ENCODE measurements around the gene SELENOO. TPM values are rescaled to one million over a fixed set of nuclear protein-coding genes. Genes with fewer than 3 reads are reported as not detected.

Gene SELENOO
- total RNA-seq, 1 donor from 2014 or later, result 39.0 TPM

DNA sequence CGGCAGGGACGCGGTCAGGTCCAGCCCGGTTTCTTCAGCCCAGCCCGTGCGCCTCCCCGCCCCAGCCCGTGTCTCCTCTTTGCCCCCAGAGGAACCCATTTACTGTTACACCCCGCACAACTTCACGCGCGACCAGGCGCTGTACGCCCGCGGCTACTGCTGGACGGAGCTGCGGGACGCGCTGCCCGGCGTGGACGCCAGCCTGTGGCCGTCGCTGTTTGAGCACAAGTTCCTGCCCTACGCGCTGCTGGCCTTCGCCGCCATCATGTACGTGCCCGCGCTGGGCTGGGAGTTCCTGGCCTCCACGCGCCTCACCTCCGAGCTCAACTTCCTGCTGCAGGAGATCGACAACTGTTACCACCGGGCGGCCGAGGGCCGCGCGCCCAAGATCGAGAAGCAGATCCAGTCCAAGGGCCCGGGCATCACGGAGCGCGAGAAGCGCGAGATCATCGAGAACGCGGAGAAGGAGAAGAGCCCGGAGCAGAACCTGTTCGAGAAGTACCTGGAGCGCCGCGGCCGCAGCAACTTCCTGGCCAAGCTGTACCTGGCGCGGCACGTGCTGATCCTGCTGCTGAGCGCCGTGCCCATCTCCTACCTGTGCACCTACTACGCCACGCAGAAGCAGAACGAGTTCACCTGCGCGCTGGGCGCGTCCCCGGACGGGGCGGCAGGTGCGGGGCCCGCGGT, 23.8 kb upstream of the SELENOO start:
- POLR2A ChIA-PET, result interaction anchor here (6.6 kb wide), 1 partner anchor 14 kb away, joined by 80 read pairs; no protein-coding TSS in a partner anchor
- Mint-ChIP-seq H3K4me3 (no peak overlapping the region), H3K4me1 (peaks cover 34% of the 10 kb centered on the region), H3K9me3 (no peaks in the 10 kb centered on the region), H3K27ac (no peak overlapping the region), H3K27me3 (peaks cover 12% of the 10 kb centered on the region), H3K36me3 (ENCODE audit: low read depth) (no peaks in the 10 kb centered on the region)
- DNase-seq (no peak), ATAC-seq (ENCODE audit: low read depth) (no peak)
- intact Hi-C loops (cut with micrococcal nuclease), result no loop called here
- TF ChIP-seq, protein P1, sequence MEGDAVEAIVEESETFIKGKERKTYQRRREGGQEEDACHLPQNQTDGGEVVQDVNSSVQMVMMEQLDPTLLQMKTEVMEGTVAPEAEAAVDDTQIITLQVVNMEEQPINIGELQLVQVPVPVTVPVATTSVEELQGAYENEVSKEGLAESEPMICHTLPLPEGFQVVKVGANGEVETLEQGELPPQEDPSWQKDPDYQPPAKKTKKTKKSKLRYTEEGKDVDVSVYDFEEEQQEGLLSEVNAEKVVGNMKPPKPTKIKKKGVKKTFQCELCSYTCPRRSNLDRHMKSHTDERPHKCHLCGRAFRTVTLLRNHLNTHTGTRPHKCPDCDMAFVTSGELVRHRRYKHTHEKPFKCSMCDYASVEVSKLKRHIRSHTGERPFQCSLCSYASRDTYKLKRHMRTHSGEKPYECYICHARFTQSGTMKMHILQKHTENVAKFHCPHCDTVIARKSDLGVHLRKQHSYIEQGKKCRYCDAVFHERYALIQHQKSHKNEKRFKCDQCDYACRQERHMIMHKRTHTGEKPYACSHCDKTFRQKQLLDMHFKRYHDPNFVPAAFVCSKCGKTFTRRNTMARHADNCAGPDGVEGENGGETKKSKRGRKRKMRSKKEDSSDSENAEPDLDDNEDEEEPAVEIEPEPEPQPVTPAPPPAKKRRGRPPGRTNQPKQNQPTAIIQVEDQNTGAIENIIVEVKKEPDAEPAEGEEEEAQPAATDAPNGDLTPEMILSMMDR (IDR thresholded peaks at IDR 0.05), result no peak
- CTCF ChIA-PET, result no interaction called here

DNA sequence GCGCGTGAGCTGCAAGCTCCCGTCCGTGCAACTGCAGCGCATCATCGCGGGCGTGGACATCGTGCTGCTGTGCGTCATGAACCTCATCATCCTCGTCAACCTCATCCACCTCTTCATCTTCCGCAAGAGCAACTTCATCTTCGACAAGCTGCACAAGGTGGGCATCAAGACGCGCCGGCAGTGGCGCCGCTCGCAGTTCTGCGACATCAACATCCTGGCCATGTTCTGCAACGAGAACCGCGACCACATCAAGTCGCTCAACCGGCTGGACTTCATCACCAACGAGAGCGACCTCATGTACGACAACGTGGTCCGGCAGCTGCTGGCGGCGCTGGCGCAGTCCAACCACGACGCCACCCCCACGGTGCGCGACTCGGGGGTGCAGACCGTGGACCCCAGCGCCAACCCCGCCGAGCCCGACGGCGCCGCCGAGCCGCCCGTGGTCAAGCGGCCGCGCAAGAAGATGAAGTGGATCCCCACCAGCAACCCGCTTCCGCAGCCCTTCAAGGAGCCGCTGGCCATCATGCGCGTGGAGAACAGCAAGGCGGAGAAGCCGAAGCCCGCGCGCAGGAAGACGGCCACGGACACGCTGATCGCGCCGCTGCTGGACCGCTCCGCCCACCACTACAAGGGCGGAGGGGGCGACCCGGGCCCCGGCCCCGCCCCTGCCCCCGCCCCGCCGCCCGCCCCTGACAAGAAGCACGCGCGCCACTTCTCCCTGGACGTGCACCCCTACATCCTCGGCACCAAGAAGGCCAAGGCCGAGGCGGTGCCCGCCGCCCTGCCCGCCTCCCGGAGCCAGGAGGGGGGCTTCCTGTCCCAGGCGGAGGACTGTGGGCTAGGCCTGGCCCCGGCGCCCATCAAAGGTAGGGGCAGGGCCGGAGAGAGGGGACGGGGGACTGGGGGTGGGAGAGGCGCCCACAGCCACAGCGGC, 23.0 kb upstream of the SELENOO start:
- Mint-ChIP-seq H3K9me3 (no peaks in the 10 kb centered on the region), H3K27ac (no peak overlapping the region), H3K4me1 (peaks cover 29% of the 10 kb centered on the region), H3K36me3 (ENCODE audit: low read depth) (no peaks in the 10 kb centered on the region), H3K27me3 (peaks cover 10% of the 10 kb centered on the region), H3K4me3 (no peak overlapping the region)
- ChIA-PET CTCF (no interaction called here), POLR2A (no interaction called here)
- no peak for ATAC-seq (ENCODE audit: low read depth)
- intact Hi-C loops (cut with micrococcal nuclease), result no loop called here
- TF ChIP-seq, protein P1 (IDR thresholded peaks at IDR 0.05), result no peak
- DNase-seq, result no peak

DNA sequence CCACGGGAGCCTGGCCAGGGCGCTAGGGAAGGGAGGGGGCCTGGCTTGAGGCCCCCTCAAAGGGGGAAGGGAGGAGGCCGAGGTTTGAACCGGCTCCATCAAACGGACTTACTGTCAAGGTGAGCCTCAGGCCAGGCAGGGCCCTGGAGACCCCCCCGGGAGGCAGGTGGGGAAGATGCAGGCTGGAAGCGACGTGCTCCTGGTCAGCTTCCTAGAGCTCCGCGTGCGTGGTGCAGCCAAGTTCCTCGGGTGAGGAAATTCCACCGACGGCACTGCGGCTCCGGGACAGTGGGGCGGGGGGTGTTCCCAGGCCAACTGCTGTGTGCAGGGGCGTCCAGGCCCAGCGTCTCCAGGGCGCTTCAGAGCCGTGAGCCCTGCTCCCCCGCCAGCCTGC, 22.3 kb upstream of the SELENOO start:
- Mint-ChIP-seq H3K4me3 (no peak overlapping the region), H3K9me3 (no peaks in the 10 kb centered on the region), H3K27ac (no peak overlapping the region), H3K36me3 (ENCODE audit: low read depth) (no peaks in the 10 kb centered on the region), H3K4me1 (peaks cover 22% of the 10 kb centered on the region), H3K27me3 (peaks cover 10% of the 10 kb centered on the region)
- intact Hi-C loops (cut with micrococcal nuclease), result no loop called here
- no peak for DNase-seq
- ChIA-PET POLR2A (no interaction called here), CTCF (no interaction called here)
- TF ChIP-seq, protein P1 (IDR thresholded peaks at IDR 0.05), result no peak
- ATAC-seq (ENCODE audit: low read depth), result no peak

DNA sequence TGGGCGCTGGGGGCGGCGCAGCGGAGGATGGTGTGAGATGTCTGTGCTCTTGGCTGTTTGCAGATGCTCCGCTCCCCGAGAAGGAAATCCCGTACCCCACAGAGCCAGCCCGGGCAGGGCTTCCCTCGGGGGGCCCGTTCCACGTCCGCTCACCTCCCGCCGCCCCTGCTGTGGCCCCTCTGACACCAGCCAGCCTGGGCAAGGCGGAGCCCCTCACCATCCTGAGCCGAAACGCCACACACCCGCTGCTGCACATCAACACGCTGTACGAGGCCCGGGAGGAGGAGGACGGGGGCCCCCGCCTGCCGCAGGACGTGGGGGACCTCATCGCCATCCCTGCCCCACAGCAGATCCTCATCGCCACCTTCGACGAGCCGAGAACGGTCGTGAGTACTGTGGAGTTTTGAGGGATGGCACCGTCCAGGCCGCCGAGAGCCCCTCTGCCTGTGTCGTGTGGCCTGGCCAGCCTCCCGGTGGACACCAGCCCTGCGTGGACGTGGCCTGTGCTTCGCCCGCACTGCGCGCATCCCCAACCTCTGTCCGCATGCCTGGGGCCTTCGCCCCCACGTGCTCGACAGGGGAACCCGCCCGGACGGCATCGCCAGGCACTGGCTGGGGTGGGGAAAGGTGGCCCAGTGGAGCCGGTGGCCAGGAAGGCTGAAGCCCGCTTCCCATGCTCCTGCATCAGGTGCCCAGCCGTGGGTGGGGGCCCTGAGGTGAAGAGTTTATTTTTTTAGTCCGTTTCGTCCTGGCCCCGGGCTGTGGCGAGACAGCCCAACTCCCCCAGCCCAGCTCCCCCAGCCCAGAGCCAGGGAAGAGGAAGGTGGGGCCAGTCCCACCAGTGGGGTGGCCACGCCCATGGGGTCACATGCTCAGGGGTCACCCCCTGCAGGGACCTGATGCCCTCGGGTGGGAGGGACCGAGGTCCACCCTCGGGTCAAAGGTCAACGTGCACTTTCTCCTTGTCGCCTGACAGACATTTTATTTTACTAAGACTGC, 21.6 kb upstream of the SELENOO start:
- no peak for ATAC-seq (ENCODE audit: low read depth)
- ChIA-PET POLR2A (no interaction called here), CTCF (no interaction called here)
- Mint-ChIP-seq H3K36me3 (ENCODE audit: low read depth) (no peaks in the 10 kb centered on the region), H3K27me3 (peaks cover 11% of the 10 kb centered on the region), H3K4me1 (peaks cover 20% of the 10 kb centered on the region), H3K4me3 (no peak overlapping the region), H3K27ac (no peak overlapping the region), H3K9me3 (no peaks in the 10 kb centered on the region)
- intact Hi-C loops (cut with micrococcal nuclease), result no loop called here
- peak; percentile 18 for DNase-seq
- TF ChIP-seq, protein P1 (IDR thresholded peaks at IDR 0.05), result no peak

Data from activated B cell treated with CpG ODN at 0.5 μM for 24 hours (primary cell).